NB4 (cell line): ENCODE data around the gene TNFRSF18.

Experiments used
- POLR2A ChIP-seq: IDR thresholded peaks from 2 replicates; pipeline ENCODE4 v1.6.1; 2011; ENCODE audit warnings: mild to moderate bottlenecking; ENCODE audit not compliant: insufficient read length; ENCODE audit errors: extremely low read depth
- TF ChIP-seq, protein P1 (sequence below): IDR thresholded peaks from one replicate; pipeline ENCODE4 v1.5.1; 2012; ENCODE audit warnings: low read depth, low read length

DNA sequence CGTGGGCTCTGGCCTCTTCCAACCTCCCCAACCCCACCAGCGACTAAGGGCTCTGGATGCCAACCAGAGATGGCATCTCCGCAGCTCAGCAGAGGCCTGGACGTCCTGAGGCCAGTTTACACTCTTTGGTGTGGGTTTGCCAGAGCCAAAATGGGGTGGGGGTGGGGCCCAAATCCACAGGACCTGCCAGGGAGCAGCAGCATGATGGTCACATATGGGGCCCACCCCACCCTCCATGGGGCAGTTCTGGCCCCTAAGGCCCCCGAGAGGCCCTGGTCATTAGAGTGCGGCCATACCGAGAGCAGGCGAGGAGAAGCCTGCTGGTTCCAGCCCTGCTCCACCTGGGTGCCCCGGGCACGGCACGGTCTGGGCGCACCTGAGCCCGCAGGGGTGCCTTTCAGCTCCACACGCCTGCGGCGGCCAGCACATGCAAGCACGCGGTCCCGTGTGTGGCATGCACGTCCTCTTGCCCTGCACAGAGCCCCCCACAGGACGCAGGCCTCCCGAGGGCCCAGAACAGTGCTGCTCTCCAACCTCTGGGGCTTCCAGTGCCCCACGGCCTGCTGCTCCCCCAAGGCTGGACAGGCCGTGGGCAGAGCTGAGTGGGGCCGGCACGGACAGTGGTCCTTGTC lies 35.3 kb upstream of the TNFRSF18 start:
- TF ChIP-seq, protein P1, sequence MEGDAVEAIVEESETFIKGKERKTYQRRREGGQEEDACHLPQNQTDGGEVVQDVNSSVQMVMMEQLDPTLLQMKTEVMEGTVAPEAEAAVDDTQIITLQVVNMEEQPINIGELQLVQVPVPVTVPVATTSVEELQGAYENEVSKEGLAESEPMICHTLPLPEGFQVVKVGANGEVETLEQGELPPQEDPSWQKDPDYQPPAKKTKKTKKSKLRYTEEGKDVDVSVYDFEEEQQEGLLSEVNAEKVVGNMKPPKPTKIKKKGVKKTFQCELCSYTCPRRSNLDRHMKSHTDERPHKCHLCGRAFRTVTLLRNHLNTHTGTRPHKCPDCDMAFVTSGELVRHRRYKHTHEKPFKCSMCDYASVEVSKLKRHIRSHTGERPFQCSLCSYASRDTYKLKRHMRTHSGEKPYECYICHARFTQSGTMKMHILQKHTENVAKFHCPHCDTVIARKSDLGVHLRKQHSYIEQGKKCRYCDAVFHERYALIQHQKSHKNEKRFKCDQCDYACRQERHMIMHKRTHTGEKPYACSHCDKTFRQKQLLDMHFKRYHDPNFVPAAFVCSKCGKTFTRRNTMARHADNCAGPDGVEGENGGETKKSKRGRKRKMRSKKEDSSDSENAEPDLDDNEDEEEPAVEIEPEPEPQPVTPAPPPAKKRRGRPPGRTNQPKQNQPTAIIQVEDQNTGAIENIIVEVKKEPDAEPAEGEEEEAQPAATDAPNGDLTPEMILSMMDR: no peak
- no peak for TF ChIP-seq POLR2A
